Suprapubic skin (tissue), 3 donors: ENCODE results near the gene SUGCT.
"Not testable (repeated sequence)": the region's sequence is repeated elsewhere in the genome, so short reads cannot be mapped to it uniquely, and the experiment has no call there.

ENCODE experiments used
- POLR2A ChIP-seq, 2 donors: fragments of 450-650 bp; IDR thresholded peaks; one replicate each; pipeline ENCODE4 v1.6.1; 2017; ENCODE audit warnings: antibody characterized with exemption in 2 of 2, mild to moderate bottlenecking in 2 of 2, moderate library complexity in 2 of 2
- TF ChIP-seq, protein P1 (sequence below), 2 donors: fragments of 200-600 bp in 1 of 2; fragments of 450-650 bp in 1 of 2; sonication (generic) in 1 of 2; IDR thresholded peaks; one replicate each; pipeline ENCODE4 v1.5.1; 2016 to 2019; ENCODE audit warnings: antibody characterized with exemption in 2 of 2, mild to moderate bottlenecking in 1 of 2, moderate library complexity in 1 of 2

DNA sequence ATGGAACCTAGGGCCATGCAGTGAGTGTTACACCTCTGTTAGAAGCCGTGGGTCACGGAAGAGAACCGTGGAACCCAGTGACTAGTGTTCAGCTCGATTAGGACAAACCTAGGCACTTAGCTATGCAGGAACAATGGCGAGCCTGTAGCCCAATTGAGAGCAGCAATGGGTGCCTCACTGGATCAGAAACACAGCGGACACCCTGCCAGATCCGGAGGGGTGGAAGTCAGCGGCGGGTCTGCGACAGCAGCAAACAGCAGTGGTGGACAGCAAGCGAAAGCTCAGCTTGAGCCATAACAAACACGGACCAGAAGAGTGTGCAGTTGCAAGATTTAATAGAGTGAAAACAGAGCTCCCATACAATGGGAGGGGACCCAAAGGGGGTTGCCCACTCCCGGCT is 38.3 kb downstream of the SUGCT start:
- TF ChIP-seq POLR2A (IDR thresholded peaks at IDR 0.05), result not testable (repeated sequence)
- TF ChIP-seq, protein P1, sequence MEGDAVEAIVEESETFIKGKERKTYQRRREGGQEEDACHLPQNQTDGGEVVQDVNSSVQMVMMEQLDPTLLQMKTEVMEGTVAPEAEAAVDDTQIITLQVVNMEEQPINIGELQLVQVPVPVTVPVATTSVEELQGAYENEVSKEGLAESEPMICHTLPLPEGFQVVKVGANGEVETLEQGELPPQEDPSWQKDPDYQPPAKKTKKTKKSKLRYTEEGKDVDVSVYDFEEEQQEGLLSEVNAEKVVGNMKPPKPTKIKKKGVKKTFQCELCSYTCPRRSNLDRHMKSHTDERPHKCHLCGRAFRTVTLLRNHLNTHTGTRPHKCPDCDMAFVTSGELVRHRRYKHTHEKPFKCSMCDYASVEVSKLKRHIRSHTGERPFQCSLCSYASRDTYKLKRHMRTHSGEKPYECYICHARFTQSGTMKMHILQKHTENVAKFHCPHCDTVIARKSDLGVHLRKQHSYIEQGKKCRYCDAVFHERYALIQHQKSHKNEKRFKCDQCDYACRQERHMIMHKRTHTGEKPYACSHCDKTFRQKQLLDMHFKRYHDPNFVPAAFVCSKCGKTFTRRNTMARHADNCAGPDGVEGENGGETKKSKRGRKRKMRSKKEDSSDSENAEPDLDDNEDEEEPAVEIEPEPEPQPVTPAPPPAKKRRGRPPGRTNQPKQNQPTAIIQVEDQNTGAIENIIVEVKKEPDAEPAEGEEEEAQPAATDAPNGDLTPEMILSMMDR (IDR thresholded peaks at IDR 0.05), result not testable (repeated sequence)
